HG02981 (cell line): Measurements from ENCODE around the gene ZNF408.
"Not testable (repeated sequence)": the region's sequence is repeated elsewhere in the genome, so short reads cannot be mapped to it uniquely, and the experiment has no call there.

Experiments used
- ATAC-seq: cut with Tn5 transposase; IDR thresholded peaks from one replicate; pipeline ENCODE4 v1.9.1; 2021; ENCODE audit warnings: mild to moderate bottlenecking, moderate library complexity; ENCODE audit not compliant: unreplicated experiment

Gene ZNF408

DNA sequence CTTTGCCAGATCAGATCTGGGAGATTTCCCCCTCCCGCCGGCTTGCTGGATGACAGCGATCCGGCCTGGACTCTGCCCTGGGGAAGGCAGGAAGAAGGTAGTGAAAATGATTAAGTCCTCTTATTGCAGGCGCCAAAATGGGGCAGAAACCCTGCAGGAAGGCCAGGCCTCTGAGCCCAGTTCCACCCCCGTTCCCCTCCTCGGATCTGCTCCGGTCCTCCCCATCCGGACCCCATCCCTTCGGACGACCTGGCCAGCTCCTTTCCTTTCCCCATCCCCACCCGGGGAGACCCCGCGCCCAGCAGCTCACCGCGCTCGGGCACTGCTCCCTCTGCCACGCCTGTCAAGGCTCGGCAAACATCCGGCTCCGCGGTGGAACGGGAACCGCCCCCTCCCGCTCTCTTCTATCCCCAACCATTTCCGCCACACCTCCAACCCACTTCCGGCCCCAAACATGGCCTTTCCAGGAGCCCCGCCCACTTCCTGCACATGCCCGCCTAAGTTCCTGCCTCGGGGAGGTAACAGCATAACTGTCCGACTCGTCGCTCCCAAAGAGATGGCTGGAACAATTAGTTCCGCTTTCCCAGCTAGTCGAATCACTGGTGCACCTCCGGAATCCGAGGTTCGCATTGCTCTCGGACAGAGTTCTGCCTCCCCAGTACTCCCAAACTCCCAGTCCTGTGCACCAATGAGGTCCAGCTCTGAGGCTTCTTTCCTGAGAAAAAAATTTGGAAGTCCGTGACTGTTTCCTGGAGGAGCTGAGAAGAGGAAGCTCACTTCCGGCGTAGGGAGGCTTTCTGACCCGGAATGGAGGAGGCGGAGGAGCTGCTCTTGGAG, at the start of gene ZNF408, which contains the start of gene ARHGAP1:
Gene ZNF408 (plus strand): TSS at position 791 of the 837 bp plus-strand sequence. CDS start 17 bp downstream, at position 808.
Gene ARHGAP1 (minus strand): TSS at position 379 of the 837 bp plus-strand sequence. CDS start 4,512 bp downstream, outside the sequence.
- ATAC-seq: peak; percentile 86

DNA sequence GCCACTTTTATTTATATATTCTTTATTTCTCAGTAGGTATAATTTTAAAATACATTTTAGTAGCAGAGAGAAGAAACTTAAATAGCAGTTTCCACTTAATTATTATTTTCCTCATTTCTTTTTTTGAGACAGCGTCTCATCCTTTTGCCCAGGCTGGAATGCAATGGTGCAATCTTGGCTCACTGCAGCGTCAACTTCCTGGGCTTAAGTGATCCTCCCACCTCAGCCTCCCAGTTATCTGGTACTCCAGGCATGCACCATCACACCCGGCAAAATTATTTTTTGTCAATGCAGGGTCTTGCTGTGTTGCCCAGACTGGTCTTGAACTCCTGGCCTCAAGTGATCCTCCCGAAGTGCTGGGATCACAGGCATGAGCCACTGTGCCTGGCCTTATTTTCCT, 45.2 kb upstream of the ZNF408 start:
- no peak for ATAC-seq

DNA sequence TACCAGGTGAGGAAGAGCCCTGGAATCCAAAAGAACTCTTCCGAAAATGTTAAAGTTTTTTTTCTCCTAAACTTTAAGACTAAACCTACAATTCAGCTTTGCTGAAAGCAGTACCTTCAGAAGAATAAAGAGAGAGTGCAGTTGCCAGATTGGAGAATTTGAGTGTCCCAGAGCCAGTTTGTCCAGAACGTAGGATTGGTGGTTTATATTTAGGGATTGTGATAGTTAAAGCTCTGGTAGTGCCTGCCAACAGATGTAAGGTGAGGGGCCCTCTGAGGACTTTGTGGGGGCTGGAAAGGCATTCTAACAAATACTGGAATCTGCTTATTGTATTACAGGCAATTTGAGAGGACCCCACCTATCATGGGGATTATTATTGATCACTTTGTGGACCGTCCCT, 43.6 kb upstream of the ZNF408 start:
- ATAC-seq: no peak

DNA sequence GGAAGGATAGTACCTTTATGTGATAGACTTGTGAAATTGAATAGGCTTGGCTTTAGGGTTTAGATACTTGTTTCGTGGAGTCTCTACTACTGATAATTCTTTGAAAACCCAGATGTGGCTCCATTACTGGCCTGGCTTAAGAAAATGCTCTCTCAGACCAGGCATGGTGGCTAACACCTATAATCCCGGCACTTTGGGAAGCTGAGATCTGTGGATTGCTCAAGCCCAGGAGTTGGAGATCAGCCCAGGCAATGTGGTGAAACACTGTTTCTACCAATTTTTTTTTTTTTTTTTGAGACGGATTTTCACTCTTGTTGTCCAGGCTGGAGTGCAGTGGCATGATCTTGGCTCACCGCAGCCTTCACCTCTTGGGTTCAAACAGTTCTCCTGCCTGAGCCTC, 42.6 kb upstream of the ZNF408 start:
- ATAC-seq: no peak

DNA sequence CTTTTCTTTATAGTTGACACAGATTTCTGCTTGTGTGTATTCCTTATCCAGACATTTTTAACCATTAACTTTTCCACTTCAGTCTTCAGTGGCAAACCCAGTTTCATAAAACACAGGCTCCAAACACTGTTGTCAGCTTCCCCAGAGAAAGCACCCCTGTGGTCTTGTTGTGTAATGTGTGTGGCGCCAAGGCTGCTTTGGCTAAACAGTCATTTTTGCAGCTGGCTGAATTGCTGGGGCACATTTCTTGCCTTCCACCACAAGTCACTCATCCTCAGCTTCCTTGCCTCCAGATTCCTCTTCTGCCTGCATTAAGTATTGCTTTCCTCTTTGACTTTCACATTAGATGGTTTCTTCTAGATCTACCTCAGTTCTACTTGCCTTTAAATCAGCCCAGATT, 40.9 kb upstream of the ZNF408 start:
- ATAC-seq: no peak

DNA sequence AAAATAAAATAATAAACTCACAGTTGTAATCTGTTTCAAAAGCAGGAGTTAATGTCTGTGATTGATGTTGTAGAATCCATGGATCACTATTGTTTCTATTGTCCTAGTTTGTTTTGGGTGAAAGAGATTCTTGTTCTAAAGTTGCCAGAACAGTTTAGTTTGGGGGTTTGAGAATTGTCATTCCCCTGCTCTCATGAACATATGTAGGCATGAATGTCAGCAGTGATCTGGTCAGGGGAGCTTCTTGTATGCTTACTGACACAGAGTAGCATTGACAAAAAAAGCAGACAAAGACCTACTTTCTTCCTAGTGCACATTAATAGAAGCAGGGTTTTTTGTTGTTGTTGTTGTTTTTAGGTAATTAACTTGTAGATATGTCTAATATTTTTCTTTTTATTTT, 39.0 kb upstream of the ZNF408 start:
- no peak for ATAC-seq

DNA sequence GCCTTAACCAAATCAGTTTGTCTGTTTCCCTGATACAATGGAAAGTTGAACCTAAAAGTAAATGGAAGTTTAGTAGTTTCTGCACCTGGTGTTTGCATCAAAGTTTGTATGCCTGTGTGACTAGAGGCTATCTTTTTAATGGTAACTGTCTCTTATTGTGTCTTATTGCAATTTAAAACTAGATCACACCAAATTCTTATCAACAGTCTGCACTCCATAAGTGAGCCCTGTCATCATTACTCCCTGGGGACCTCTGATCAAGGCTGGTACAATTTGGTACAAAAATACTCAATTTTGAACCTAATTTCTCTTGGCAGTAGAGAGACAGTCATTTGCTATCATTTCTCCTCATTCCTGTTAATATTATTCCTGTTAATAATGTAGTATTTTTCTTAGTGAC, 38.5 kb upstream of the ZNF408 start:
- ATAC-seq: no peak

DNA sequence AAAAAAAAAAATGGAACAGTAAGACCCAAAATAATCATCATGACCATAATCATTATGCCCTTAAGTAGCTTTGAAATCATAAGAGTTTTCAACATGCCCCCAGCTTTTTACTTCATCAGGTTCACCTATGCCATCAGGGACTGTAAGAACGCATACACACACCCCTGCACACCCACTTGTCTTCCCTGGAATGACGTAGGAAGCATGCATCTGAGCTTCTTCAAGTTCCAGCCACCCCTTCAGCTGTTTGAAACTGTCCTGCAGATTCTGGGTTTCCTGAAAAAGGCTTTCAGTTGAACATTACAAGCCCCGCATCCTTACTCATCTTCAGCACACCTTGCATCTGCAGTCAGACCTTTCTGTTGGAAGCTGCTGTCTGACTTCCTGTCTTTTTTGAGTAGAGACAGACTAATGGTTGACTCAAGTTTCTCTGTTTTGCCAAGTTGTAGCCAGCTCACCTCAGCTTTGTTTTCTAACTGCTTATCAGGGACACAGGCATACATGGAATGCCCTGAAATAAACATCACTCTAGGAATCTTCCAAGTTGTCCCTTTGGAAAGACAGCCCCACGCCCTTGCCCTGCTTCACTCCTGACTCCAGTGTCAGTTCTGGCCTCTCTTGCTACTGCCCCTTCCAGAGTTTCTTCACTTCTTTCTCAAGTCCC, 37.4 kb upstream of the ZNF408 start:
- ATAC-seq: no peak

DNA sequence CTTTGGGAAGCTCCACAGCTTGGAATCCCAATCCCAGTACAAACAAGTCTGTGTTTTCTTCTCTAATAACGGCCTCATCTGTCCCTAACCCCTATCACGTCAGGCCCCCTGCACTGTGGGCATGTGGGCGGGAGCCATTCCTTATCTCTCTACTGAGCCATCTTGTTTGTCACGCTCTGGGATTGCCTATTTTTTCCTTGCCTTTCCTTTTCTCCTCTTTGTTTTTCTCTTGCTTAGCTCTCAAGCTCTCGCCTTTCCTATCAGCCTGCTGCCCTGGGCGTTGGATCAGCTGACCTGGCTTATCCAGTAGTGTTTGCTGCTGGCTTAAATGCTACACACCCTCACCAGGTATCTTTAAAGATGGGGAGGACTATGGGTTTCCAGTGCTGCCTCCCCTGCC, 36.2 kb upstream of the ZNF408 start:
- ATAC-seq: no peak

DNA sequence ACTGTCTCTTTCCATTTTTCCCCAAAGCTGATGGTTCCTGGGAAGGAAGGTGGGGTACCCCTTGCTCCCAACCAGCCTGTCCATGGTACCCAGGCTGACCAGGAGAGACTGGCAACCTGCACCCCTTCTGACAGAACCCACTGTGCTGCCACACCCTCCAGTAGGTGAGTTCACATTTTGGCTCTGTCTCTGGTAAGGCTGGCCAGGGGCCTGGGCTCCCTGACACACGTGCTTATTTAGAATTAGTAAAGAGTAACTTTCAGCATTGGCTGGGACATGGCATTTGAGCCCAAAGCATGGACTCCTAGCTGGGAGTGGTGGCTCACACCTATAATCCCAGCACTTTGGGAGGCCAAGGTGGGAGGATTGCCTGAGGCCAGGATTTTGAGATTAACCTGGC, 35.5 kb upstream of the ZNF408 start:
- no peak for ATAC-seq

DNA sequence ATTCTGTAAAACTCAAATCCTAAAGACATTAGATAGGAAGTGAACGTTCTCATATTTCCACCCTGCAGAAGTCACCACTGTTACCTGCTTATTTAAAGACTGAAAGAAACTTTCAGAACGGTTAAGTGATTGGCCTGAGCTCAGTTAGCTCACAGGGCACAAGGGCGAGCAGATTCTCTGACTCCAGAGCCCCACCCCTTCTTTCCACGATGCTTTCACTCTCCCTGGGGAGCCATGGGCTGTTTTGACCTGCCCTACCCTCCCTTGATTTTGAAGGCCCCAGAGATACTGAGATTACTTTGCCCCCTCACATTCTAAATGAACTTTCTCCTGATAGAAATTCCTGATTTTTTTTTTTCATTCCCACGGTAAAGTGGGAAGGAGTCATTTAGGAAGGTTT, 34.3 kb upstream of the ZNF408 start:
- no peak for ATAC-seq

DNA sequence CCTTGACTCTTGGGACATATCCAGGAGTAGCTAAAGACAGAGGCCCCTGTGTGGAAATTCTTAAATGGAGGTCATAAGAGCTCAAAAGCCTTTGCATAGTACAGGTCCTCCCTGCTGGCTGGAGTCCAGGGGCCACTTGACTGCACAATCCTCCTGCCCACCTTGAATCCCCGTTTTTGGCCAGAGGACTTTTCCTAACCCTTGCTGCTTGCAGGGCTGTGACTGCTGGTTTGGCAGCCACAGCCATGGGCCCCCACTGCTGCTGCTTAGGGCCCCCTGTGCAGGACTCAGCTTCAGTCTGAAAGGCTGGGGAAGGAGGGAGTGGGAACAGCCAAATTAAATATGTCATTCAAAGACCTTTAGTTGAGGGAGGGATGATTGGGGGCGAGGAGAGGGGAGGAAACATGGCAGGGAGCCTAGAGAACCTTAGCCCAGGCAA, 33.8 kb upstream of the ZNF408 start:
- ATAC-seq: no peak

DNA sequence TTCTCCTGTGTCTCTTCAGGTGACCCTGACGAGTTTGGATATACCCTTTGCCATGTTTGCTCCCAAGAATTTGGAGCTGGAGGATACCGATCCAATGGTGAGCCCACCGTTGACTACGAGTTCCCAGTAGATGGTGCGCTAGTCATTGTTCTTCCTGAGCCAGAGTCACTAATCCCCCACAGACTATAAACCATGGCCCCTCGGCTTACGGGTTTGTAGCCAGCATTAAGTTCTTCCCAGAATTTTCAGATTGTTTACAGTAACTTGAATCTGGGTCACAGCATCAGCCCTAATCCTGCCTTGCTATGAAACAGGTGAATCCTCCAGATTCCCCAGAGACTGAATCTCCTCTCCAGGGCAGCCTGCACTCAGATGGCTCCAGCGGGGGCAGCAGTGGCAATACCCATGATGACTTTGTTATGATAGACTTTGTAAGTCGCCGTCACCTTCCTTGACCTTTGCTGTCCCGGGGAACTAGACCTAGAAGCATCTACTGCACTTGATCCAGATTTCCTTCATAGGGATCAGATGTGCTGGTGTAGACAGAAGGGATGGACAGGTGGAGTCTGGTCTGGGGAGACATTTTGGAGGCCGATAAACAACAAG, 32.2 kb upstream of the ZNF408 start:
- ATAC-seq: no peak

DNA sequence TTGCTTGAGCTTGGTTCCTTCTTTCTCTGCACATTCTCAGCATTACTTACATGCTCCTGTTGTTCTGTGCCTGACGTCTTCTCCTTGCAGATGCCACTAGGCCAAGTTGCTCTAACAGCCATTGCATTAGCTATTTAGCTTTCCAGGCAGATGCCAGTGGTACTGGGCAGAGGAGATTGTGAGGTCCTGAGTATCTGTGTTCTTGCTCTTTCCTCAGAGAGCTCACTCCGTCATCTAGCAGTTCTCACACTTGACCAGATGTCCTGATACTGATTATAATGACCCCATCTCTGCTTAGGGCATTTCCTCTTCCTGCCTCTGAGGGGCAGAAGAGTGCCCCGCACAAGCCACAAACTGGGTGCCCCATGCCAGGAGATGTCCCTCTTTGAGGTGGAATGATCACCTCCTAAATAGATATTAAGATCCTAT, 31.1 kb upstream of the ZNF408 start:
- ATAC-seq: no peak

DNA sequence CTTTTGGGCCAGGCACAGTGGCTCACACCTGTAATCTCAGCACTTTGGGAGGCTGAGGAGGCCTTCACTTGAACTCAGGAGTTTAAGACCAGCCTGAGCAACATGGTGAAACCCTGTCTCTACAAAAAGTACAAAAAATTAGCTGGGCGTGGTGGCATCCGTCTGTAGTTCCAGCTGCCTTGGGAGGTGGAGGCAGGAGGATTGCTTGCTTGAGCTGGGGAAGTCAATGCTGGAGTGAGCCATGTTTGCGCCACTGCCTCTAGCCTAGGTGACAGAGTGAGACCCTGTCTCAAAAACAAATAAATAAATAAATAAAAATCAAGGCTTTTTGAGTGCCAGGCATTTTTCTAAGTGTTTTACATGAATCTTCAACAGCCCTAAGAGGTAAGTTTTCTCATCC, 30.3 kb upstream of the ZNF408 start:
- not testable (repeated sequence) for ATAC-seq

DNA sequence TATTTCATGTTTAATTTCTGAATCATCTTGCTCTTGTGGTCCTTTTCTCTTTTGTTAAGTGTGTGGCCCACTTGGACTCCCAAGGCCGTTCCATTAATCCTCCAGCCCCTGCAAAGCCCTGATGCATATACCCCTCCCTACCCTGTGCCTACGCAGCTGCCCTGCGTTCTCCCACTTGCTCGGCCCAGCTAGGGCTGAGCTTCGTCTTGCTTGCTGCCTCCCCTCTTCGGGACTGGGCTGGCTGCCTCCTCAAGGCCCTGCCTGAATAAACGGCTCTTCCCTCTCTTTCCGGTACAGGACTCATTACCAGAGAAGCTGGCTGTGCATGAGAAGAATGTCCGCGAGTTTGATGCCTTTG, 28.9 kb upstream of the ZNF408 start:
- no peak for ATAC-seq

DNA sequence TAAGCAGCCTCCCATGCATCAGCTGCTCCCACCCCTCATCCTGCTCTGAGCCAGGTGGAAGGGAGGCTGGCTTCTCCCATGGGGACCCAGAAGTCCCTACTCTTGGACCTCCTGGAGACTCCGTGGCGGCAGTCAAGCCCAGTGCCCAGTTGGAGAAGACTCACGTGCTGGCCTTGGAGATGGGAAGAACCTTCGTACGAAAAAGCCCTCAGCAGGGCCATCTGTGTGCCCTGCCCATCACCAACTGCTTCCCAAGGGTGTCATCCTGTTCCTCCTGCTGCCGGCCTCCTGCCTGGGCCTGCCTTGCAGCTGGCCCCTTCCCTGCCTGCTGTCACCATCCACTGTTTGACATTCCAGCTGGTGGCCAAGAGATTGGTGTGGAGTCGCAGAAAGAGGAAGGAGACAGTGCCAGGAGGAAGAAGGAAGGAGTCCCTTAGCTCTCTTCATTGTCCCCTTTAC, 28.4 kb upstream of the ZNF408 start:
- no peak for ATAC-seq

DNA sequence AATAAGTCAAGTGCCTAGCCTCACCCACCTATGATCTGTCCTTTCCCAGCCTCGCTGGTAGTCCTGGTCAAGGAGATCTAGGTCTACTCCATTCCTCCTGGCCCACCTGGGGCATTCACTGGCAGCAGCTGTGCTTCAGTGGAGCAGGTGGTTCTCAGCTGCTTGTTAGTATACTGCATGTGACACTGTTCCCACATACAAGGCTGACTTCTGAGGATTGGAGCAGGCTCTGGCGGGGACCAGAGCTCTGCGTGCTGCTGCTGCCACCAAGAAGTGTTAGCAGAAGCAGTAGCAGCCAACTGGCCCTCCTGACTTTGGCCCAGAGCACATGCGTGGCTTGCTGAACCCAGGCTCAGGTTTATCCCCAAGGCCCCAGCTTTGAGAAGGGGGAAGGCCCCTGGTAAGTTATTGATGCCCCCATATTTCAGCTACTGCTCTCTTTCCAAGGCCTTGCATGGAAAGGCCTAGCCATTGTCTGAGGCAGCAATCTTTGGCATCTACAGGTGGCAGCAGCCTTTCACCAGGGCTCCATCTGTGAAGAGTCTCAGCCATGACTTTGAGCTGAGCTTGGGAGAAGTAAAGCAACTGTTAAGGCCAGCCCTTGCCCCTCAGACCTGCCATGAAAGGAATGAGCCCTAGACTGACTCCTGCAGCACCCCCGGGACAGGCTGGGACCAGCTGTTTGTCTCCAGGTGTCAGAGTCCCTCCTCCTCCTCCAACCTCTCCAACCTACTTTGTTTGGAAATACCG, 26.9 kb upstream of the ZNF408 start:
- no peak for ATAC-seq

DNA sequence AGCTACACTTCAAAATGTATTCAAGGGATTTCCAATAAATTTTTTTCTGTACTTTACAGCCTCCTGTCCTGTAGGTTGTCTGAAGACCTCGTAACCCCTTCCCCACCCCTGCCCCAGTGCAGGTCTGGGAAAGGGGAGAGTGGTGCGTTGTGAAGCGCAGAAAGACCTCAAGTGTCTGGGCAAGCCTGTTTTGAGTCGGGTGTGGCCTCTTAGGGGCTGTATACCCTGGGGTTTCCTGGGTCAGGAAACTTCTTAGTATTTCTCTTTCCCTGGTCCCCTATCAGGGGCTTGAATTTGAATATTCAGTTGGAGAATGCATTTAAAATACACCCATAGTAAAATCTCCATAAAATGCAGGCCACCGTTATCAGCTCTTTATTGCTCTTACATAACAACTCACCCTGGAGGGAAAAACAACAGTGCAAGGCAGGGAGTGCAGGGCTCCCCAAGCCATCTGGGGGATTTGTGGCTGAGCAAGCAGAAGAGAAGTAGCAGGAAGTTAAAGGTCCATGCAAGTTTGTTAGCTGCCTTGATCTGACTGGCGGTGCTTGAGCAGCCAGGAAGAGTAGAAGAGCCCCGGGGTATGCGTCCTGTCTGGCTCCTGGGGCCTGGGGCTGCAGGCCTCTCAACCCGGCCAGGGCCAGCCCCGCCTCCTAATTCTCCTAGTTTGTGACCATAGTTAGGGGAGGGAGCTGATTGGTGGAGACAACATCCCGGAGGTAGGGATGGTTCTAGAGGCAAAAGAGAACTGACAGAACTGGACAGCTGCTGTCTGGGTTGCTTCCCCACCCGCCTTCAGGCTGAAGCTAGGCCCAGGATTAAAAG, 26.2 kb upstream of the ZNF408 start:
- ATAC-seq: no peak

DNA sequence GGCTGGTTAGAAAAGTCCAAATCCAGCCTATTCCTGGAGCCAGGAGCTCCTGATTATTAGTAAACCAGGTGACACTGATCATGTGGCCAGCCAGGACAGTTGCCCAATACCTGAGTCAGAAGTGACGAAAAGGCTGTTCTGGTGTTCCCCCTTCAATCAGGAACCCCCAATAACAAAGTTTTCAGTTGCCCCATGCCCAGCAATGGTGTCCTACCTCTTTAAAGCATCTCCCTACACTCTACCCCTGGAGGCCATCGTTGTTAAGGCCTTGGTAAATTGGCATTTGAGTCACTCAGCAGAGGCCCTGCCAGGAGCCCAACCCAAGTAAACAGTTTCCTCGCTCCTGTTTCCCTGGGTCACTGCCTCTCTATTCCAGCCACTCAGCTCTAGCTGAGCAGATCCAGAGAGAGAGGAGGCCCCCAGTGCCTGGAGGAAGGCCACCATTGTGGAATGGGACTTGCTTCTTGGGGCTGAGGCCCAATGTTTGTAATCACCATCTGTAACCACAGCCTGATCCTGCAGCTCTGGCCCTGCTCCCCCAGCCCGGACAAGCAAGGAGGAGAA, 25.5 kb upstream of the ZNF408 start:
- no peak for ATAC-seq
